ENCODE measurements around the gene IL32.
"Not testable (repeated sequence)": the region's sequence is repeated elsewhere in the genome, so short reads cannot be mapped to it uniquely, and the experiment has no call there.

The IL32 gene

DNA sequence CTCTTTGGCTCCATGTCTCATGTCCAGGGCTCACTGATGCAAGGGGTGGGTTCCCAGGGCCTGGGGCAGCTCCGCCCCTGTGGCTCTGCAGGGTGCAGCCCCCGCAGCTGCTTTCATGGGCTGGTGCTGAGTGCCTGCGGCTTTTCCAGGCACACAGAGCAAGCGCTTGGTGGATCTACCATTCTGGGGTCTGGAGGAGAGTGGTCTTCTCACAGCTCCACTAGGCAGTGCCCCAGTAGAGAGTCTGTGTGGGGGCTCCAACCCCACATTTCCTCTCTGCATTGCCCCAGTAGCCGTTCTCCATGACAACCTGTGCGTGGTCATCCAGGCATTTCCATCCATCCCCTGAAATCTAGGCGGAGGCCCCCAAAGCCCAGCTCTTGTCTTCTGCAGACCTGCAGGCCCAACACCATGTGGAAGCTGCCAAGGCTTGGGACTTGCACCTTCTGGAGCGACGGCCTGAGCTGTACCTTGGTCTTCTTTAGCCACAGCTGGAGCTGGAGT lies 5.2 kb downstream of the IL32 start:
- DNase-seq (ENCODE audit: low spot score) = peak; percentile 35

DNA sequence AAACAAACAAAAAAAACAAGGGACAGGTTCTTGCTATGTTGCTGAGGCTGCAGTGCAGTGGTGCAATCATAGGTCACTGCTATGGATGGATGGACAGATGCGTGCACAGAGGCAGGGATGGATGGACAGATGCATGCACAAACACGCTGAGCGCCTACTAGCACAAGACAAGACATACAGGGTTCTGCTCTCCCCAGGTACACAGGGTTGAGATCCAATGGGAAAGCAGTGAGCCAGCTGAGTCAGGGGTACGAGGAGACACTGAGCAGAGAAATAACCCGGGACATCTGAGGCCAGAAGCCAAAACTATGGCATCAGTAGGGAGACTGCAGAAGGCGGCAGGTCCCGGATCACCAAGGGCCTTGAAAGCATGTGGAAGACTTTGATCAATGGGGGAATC lies 6.2 kb downstream of the IL32 start:
- peak; percentile 61 for DNase-seq (ENCODE audit: low spot score)

DNA sequence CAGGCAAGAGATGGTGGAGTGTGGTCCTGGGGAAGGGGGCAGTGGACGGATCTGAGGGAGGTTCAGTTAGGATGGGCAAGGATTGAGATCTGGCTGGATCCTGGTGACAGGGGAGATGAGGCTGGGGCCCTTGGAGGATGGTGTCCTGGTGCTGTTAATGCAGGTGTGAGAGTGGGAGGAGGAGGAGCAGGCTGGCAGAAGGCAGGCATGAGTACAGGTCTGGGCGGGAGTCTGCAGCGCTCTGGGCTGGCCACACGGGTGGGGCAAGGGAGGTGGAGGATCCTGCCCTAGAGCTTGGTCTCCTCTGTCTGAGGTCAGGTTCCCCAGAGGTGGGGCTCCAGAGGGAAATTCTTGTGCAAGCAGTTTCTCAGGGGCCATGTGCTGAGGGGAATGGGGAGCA lies 6.7 kb downstream of the IL32 start:
- DNase-seq (ENCODE audit: low spot score) = peak; percentile 28

DNA sequence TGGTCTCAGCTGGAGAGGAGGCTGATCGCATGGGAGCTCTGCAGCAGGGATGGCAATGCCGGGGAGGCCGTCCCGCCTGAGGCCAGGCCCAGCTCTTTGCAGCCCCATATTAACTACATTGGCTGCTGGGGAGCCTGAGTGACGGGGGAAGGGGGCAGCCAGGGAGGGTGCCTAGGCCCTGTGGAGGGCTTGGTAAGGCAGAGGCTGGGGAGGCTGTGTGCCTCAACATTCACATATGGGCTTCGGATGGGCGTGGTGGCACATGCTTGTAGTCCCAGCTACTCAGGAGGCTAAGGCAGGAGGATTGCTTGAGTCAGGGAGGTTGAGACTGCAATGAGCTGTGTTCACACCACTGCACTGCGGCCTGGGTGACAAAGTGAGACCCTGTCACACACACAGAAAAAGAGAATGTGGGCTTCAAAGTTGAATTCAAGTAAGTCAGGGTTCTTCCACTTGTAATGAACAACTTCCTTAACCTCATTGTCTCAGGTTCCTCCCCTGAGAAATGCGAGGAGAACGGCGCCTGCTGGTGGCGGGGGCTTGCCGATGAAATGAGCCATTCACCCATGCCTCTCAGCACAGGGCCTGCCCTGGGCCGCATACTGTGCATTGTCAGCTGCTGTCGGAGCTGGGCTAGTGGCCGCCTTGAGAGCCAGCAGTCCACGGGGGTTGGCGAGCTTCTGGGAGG lies 7.3 kb downstream of the IL32 start:
- DNase-seq (ENCODE audit: low spot score) = not testable (repeated sequence)

DNA sequence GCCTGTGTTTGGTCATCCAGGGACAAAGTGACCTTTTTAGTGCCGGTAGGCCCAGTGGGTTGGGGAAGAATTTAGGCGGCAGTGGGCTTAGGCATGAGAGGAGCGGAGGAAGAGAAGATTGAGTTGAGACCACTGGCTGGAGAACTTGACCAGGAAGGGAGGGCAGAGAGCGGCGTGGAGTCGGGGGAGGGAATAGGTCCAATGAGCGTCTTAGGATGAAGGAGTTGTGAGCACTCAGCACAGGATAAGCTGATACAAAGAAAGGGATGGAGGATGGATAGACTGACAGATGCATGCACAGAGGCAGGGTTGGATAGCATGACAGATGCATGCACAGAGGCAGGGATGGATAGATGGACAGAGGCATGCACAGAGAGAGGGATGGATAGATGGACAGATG lies 8.0 kb downstream of the IL32 start:
- DNase-seq (ENCODE audit: low spot score) = no peak

DNA sequence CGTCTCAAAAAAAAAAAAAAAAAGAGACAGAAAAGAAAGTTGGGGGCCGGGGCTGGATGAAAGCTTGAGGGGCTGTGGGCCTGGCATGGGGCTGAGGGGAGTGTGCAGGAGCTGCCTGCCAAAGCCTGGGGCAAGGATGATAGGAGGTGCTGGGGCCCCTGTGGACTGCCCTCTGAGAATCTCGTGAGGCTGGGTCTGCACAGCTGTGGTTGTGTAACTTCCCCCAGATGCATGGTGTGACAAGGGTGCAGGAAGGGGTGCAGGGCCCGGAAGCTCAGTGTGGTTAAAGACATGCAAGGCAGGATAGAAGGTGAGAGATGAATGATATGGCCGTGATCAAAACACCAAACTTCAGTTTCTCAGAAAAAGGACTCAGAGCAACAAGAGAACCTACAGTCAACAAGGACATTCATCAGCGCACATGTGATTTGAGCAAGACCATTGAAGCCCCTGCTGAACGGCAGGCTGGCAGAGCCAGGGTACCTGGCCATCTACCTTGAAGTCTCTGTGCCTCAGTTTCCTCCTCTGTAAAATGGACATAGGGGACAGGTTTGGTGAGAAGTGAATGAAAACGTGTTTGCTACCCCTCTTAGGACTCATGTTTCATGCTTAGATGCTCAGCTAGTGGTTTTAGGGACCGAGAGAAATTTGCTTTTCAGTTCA lies 9.6 kb downstream of the IL32 start:
- DNase-seq (ENCODE audit: low spot score) = no peak

DNA sequence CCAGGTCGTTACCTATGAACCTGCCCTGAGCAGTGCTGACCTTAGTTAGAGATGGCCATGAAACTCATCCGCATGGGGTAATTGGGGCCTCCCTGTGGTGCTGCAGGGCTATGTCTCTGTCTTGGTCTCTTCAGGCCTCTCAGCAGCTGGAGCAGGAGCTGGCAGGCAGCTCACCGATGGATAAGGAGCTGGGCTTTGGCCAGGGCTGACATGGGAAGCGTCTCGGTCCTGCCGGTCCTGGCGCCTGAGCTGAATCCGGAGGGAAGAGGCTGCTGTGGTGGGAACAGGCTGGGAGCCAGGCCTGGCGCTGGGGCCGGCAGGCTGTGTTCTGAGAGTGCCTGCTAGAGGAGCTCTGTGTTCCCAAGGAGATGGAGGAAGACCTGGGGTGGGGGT lies 10.1 kb downstream of the IL32 start:
- DNase-seq (ENCODE audit: low spot score) = no peak

DNA sequence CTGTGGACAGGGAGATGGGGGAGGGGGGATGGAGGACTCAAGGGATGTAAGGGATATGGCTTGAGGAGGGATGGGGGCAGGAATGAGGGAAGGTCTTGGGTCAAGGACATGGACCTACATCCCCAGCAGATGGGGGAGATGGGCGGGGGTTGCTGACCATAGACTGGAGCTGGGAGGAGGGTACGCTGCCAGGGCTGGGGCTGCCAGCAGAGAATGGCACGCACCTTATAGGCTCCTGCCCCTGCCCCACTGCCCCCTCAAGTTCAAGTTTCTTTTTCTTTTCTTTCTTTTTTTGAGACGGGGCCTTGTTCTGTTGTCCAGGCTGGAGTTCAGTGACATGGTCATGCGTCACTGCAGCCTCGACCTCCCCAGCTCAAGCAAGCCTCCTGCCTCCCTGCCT lies 10.5 kb downstream of the IL32 start:
- DNase-seq (ENCODE audit: low spot score) = not testable (repeated sequence)

DNA sequence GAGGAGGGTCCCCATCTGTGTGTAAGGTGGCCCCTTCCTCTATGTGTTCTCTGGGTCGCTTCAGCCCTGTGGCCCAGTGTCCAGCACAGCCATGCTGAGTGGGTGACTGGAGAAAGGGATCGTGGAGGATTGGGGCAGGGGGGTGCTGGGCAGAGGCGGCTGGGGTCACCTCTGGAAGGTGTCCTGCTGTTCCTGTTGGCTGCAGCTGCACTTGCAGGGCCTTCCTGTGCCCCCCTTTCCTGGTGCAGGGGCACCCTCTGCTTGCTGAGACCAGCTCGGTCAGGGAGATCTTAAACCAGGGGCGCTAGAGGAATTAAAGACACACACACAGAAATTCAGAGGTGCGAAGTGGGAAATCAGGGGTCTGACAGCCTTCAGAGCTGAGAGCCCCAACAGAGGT lies 11.1 kb downstream of the IL32 start:
- DNase-seq (ENCODE audit: low spot score) = no peak

DNA sequence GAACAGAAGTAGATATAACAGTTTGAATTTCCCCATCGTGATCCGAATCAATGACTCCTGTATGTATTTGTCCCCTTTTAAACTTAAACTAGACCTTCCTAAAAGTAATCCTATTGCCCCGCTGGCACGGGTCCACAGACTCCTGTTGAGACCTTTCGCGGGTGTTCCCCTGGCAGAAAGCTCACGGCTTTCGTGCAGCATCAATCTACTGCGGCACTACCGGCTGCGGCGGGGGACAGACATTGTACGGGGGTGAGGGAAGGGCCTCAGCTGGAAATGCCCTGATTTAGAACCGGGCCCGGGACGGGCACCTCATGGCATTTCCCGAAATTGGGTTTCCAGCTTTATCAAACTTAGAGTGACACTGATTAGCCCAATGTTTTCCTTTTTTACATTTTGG lies 14.6 kb downstream of the IL32 start:
- DNase-seq (ENCODE audit: low spot score) = no peak

DNA sequence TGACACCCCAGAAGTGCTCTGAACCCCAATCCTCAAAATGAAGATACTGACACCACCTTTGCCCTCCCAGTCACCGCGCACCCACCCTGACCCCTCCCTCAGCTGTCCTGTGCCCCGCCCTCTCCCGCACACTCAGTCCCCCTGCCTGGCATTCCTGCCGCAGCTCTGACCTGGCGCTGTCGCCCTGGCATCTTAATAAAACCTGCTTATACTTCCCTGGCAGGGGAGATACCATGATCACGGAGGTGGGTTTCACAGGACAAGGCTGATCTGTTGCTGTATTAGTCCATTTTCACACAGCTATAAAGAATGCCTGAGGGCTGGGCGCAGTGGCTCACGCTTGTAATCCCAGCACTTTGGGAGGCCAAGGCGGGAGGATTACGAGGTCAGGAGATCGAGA lies 16.5 kb downstream of the IL32 start:
- not testable (repeated sequence) for DNase-seq (ENCODE audit: low spot score)

DNA sequence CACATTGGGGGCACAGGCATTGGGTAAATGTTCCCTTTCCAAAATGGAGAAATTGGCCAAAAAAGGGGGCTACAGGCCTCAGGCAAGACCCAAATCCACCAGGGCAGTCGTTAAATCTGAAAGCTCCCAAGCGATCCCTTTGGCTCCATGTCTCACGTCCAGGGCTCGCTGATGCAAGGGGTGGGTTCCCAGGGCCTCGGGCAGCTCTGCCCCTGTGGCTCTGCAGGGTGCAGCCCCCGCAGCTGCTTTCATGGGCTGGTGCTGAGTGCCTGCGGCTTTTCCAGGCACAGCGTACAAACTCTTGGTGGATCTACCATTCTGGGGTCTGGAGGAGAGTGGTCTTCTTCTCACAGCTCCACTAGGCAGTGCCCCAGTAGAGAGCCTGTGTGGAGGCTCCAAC lies 18.0 kb downstream of the IL32 start:
- not testable (repeated sequence) for DNase-seq (ENCODE audit: low spot score)

DNA sequence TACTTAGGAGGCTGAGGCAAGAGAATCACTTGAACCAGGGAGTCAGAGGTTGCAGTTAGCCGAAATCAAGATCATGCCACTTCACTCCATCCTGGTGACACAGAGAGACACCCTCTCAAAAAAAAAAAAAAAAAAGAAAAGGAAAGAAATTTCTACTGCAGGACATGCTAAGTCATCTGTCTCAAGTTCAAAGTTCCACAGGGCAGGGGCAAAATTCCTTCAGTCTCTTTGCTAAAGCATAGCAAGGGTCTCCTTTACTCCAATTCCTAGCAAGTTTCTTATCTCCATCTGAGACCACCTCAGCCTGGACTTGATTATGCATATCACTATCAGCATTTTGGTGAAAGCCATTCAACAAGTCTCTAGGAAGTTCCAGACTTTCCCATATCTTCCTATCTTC lies 19.1 kb downstream of the IL32 start:
- DNase-seq (ENCODE audit: low spot score) = no peak

DNA sequence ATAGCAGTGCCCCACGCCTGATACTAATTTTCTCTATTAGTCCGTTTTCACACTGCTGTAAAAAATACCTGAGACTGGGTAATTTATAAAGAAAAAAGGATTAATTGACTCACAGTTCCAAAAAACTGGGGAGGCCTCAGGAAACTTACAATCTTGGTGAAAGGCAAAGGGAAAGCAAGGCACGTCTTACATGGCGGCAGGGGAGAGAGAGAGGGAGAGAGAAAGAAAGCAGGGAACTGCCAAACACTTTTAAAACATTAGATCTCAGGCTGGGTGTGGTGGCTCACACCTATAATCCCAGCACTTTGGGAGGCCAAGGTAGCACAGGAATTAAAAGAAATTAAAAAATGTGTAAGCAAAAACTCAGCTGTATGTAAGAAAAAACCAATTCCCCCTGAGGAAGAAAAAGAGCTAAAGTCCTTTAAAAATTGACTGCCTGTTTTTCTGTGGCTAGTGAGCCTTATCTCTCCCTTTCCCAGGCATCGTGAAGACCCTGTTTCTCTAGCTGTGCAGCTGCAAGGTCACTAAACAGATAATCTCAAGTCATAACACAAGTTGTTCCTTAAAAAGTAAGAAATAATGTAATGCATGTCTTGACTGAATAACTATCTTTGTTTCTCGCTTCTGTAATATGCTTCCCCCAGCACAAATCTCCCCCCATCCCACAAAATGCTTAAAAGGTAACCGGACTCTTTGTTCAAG lies 19.7 kb downstream of the IL32 start:
- no peak for DNase-seq (ENCODE audit: low spot score)

DNA sequence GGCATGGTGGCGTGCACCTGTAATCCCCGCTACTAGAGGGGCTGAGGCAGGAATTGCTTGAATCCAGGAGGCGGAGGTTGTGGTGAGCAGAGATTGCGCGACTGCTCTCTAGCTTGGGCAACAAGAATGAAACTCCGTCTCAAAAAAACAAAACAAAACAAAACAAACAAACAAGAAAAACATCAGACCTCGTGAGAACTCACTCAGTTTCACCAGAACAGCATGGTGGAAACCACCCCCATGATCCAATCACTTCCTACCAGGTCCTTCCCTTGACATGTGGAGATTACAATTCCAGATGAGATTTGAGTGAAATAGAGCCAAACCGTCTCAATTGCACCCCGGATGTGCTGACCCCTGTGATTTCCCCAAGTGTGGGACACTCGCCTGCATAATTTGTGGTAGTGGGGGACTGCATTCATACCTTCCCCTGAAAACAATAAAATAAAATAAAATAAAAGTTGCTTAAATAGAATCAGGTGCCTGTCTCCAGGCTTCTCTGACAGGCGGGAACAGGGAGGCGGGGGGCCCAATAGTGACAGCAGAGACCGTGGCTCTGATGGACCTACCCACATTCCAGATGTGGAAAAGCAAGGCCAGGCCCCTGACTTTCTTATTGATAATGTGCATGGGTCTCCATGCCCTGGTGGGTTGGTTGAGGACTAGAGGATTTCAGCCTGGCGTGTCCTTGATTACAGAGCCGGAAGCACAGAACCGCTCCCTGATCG lies 20.6 kb downstream of the IL32 start:
- DNase-seq (ENCODE audit: low spot score) = no peak

DNA sequence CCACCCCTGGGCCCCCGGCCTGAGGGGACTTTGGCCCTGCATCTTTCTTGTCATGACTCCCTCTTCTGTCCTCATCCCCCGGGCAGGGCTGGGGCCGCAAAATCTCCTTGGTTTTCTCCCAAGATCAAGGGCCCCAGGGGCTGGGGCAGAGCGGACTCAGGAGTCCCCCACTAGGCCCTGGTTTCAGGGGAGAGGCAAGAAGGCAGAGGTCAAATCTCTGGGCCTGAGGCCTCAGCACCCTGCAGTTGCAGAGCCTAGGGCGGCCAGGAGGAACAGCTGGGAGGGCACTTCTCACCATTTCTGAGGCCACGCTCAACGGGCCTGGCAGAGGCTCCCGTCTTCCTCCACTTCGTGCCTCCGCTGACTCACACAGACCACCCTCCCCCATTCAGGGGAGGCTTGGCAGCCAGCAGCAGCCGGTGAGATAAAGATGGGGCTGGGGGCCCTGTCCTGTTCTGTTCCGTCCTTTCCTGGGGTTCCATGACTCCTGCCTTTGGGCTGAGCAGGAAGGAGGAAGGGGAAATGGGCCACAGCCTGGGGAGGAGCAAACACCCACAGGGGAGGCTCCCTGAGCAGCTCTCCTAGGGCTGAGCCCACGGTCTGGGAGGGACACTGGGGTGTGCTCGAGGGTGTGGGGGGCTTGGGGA lies 21.3 kb downstream of the IL32 start:
- DNase-seq (ENCODE audit: low spot score) = no peak

DNA sequence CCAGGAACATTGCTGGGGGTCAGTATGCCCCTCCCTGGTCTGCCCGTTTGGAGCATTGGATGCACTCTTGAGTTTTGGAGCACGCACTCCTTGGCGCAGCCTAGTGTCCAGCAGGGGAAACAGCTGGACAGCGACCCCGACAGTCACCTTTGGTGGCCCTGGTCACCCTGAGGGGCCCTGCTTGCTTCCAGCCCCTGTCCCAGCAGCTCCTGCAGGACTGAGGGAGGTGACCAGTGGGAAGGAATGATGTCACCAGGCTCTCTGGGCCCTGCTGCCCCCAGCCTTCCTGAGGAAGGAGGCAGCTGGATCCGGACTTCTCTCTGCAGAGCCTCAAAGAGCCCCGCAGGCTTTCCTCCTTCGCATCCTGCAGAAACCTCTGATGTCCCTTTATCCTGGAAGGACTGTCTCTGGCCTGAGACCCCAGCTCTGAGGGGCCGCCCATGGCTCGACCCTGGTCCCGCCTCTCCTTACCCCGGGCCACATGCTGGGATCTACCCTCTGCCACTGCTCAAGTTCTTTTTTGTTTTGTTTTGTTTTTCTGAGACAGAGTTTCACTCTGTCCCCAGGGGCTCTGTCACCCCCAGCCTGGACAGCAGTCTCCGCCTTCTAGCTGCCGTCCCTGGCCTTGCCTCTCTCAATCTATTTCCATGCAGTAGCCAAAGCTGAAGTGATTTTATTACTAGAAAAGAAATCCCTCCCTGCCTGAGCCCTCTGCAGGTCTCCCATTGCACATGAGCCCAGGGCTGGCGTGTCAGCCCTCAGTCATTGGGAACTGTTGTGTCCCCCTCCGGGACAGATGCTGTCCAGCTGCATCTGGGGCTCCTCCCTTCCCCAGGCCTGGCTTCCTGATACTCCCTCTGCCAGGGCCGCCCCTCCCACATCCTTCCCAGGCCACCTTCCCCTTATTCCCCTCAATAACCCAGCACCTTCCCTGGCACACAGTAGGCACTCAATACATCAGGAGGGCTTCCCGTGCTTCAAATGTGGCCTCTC lies 22.1 kb downstream of the IL32 start:
- DNase-seq (ENCODE audit: low spot score) = no peak

DNA sequence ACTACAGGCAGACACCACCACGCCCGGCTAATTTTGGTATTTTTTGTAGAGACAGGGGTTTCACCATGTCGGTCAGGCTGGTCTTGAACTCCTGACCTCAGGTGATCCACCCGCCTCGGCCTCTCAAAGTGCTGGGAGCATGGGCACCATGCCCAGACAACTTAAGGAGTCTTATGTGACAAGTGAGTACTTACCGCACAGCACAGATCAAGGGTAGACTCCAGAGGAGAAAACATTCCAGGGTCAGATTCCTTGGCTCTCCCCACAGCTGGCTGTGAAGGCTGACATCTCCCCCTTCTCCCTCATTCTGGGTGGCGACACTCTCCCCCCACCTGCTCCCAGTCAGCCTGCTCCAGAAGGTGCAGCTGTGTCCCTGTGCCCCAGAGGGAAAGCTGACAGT lies 23.0 kb downstream of the IL32 start:
- DNase-seq (ENCODE audit: low spot score) = no peak

DNA sequence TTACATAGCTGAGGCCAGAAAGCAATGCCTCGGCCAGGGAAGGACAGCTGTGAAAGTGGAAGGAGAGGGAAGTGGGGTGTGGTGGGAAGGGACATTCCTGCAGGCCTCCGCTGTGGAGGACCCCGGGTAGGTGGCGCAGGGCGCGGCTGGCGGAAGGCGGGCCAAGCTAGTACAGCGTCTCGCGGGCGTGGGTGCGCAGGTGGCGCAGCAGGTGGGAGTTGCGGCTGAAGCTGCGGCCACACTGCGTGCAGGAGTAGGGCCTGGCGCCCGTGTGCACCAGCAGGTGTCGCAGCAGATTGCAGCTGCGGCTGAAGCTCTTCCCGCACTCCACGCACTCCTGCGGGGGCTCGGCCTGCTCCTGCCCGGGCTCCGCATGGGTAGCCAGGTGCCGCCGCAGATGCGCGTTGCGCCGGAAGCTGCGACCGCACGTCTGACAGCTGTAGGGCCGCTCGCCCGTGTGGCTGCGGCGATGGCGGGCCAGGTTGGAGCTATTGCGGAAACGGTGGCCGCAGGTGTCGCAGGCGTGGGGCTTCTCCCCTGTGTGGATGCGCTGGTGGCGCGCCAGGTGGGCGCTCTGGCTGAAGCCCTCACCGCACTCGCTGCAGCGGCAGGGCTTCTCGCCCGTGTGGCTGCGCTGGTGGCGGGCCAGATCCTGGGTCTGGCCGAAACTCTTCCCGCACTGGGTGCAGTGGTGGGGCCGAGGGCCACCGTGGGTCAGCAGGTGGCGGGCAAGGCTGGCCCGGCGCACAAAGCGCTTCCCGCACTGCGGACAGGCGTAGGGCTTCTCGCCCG lies 23.7 kb downstream of the IL32 start:
- no peak for DNase-seq (ENCODE audit: low spot score)

All from kidney tubule cell (primary cell).